PC-9 (cell line): Measurements from ENCODE around the gene KIF14. TPM values are rescaled to one million over a fixed set of nuclear protein-coding genes. Genes with fewer than 3 reads are reported as not detected.
"Not testable (repeated sequence)": the region's sequence is repeated elsewhere in the genome, so short reads cannot be mapped to it uniquely, and the experiment has no call there.

Source experiments
- BruUV-seq: library from RNA; stranded (reverse); fragments of 400-500 nt; replicated peaks from 2 replicates; lab custom pipeline; 2021; lab: Mats Ljungman, UMichigan
- CTCF ChIA-PET: fragments of 300-600 bp; sonication (Branson Sonifier 250); formaldehyde crosslinking; loops from one replicate; lab custom pipeline; 2022; ENCODE audit warnings: antibody characterized with exemption; lab: Charles Lee
- POLR2A ChIA-PET: fragments of 300-600 bp; sonication (Branson Sonifier 250); formaldehyde crosslinking; loops from one replicate; lab custom pipeline; 2022; ENCODE audit warnings: antibody characterized with exemption; ENCODE audit not compliant: unreplicated experiment; lab: Charles Lee
- DNase-seq, 2 experiments: peaks; one replicate each; pipeline versions ENCODE4 v3.0.0 to v3.0.0-alpha.2; 2015 to 2022; ENCODE audit warnings: mixed read lengths in 1 of 2
- H2AFZ ChIP-seq: fragments of 200-600 bp; sonication (generic); 2 replicates; pipeline ENCODE4 v1.8.1; 2017; ENCODE audit warnings: antibody characterized with exemption
- H3F3A ChIP-seq: fragments of 200-600 bp; sonication (generic); 2 replicates; pipeline ENCODE4 v1.8.1; 2017; ENCODE audit warnings: antibody characterized with exemption, mild to moderate bottlenecking, low read depth; ENCODE audit not compliant: insufficient read depth
- H3K27ac ChIP-seq: fragments of 200-600 bp; sonication (generic); 2 replicates; pipeline ENCODE4 v1.6.1; 2016; ENCODE audit warnings: mixed run types
- H3K27me3 ChIP-seq: fragments of 200-600 bp; sonication (generic); 2 replicates; pipeline ENCODE4 v1.6.1; 2016; ENCODE audit warnings: low read depth, mixed run types; ENCODE audit not compliant: insufficient read depth
- H3K36me3 ChIP-seq: fragments of 200-600 bp; sonication (generic); 2 replicates; pipeline ENCODE4 v1.6.1; 2016; ENCODE audit warnings: low read depth, mixed run types
- H3K4me1 ChIP-seq: fragments of 200-600 bp; sonication (generic); replicated peaks from 2 replicates; pipeline ENCODE4 v1.6.1; 2016; ENCODE audit warnings: mixed run types; ENCODE audit not compliant: insufficient read depth
- H3K4me2 ChIP-seq: fragments of 200-600 bp; sonication (generic); 2 replicates; pipeline ENCODE4 v1.6.1; 2017; ENCODE audit warnings: mixed run types
- H3K4me3 ChIP-seq: fragments of 200-600 bp; sonication (generic); 2 replicates; pipeline ENCODE4 v1.6.1; 2016; ENCODE audit warnings: mixed run types
- H3K79me2 ChIP-seq: fragments of 200-600 bp; sonication (generic); 2 replicates; pipeline ENCODE4 v1.6.1; 2017; ENCODE audit warnings: low read depth, mixed run types
- H3K9me2 ChIP-seq: fragments of 200-600 bp; sonication (generic); 2 replicates; pipeline ENCODE4 v1.8.1; 2017; ENCODE audit warnings: mild to moderate bottlenecking; ENCODE audit not compliant: insufficient read depth
- H3K9me3 ChIP-seq: fragments of 200-600 bp; sonication (generic); 2 replicates; pipeline ENCODE4 v1.8.1; 2016; ENCODE audit warnings: low read depth; ENCODE audit not compliant: insufficient read depth
- H4K20me1 ChIP-seq: fragments of 200-600 bp; sonication (generic); 2 replicates; pipeline ENCODE4 v1.8.1; 2017; ENCODE audit not compliant: insufficient read depth
- EZH2 ChIP-seq: fragments of 200-600 bp; sonication (generic); IDR thresholded peaks from 2 replicates; pipeline ENCODE4 v1.8.0; 2017; ENCODE audit warnings: antibody characterized with exemption, low read depth
- intact Hi-C: fragments of 100-400 bp; cut with micrococcal nuclease; formaldehyde crosslinking; loops from one replicate; pipeline ENCODE4 v1.10.0; 2022; ENCODE audit not compliant: unreplicated experiment
- total RNA-seq: library from RNA; stranded (reverse); gene quantifications from 2 replicates; pipeline ENCODE4 v1.2.3, GENCODE V29; 2021
- TF ChIP-seq, protein P1 (sequence below): fragments of 200-600 bp; sonication (generic); conservative IDR thresholded peaks from 2 replicates; pipeline ENCODE4 v1.6.1; 2017; ENCODE audit warnings: mixed run types, antibody characterized with exemption, mild to moderate bottlenecking, moderate library complexity

KIF14 gene
- total RNA-seq, 1 experiment from 2014 or later: 30.0 TPM

DNA sequence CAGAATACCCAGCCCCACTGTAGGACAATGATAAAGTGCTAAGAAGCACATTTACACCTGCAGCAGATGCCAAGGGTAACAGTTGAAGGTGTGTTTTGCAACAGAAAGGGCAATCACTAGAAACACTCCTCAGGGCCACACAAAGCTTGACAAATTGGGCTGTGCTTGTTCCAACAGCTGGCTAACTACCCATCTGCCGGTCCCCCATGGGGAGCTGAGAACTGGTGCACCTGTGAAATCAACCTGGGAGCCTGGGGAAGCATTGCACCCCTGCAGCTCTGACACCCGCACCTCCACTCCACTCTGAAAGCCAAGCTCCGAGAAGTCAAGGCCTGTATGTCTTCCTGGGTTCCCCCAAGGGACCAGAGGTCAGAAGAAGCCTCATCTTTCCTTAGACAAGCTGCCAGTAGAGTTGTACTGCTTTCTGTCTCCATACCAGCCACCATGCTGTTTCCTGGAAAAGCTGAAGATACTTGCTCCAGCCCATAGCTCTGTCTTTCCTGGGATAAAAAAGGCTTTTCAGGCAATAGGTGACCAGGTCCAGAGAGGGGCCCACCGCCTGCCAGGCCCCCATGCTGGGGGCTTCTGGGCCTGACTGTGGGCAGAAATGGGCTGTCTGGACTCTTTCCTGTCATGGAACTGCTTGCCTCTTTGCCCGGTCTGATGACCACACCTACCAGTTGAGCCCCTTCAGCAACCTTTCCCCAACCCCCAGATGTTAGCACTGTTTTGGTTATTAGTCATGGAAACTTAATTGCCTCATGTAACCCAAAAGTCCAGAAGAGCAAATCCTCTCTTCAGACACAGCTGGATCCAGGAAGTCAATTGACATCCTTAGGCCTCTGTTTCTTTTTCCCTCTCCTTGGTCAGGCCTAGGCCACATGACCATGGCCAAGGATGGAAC, 93.6 kb downstream of the KIF14 start:
- no peaks in the 10 kb centered on the region for H3K9me3 ChIP-seq
- intact Hi-C loops: no loop called here
- H3K27ac ChIP-seq: no peak overlapping the region
- CTCF ChIA-PET: no interaction called here
- no peak overlapping the region for H3K4me3 ChIP-seq
- H3K4me2 ChIP-seq: no peak overlapping the region
- POLR2A ChIA-PET: no interaction called here
- H3F3A ChIP-seq: no peaks in the 10 kb centered on the region
- no peak overlapping the region for H2AFZ ChIP-seq
- DNase-seq: no peak
- no TSS peak for BruUV-seq
- H3K27me3 ChIP-seq: no peaks in the 10 kb centered on the region
- peaks cover 7% of the 10 kb centered on the region; the same call in 1 of the 2 replicates for H3K4me1 ChIP-seq
- no peaks in the 10 kb centered on the region for H4K20me1 ChIP-seq
- H3K79me2 ChIP-seq: no peaks in the 10 kb centered on the region
- no peaks in the 10 kb centered on the region for H3K9me2 ChIP-seq
- TF ChIP-seq, protein P1, sequence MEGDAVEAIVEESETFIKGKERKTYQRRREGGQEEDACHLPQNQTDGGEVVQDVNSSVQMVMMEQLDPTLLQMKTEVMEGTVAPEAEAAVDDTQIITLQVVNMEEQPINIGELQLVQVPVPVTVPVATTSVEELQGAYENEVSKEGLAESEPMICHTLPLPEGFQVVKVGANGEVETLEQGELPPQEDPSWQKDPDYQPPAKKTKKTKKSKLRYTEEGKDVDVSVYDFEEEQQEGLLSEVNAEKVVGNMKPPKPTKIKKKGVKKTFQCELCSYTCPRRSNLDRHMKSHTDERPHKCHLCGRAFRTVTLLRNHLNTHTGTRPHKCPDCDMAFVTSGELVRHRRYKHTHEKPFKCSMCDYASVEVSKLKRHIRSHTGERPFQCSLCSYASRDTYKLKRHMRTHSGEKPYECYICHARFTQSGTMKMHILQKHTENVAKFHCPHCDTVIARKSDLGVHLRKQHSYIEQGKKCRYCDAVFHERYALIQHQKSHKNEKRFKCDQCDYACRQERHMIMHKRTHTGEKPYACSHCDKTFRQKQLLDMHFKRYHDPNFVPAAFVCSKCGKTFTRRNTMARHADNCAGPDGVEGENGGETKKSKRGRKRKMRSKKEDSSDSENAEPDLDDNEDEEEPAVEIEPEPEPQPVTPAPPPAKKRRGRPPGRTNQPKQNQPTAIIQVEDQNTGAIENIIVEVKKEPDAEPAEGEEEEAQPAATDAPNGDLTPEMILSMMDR: no peak
- no peak for TF ChIP-seq EZH2
- no peaks in the 10 kb centered on the region for H3K36me3 ChIP-seq

DNA sequence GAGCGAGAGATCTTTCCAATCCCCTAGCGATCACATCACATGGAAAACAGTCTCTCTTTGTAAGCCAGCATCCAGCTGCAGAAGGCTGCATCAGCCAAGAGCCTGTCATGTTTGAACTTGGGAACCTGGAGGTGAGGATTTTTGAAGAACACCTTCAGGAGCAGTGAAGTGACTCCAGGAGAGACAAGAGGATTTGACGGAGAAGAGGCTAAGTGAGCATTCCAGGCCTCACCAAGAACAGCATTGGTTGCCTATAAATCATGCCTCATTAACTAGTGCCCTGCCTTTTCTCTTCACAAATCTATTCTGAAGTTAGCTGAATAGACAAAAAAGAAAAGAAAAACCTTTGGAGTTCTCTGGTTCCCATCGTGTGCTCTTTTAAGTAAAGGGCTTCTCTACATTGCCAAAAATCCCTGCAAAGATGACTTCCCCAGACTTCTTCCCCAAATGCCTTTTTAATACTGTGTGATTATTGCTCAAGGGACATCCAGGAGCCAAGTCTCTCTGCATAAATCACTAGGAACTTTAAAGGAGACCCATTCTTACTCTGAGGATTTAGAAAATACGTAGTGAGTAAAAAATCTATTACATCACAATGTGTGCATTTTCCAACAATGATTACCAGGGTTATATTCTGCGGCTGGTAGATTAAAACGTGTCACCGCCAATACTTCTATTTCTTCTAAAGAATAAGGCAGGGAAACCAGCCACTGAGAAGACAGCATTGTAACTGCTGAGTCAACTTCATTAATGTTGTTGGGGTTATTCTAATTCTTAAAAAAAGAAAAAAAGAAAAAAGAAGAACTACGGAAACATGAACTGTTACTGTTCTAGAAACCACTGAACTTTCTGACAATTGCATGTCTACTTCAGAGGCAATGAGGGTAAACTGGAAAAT, 95.2 kb downstream of the KIF14 start:
- Histone ChIP-seq H3K27me3 (no peaks in the 10 kb centered on the region), H3K27ac (no peak overlapping the region), H3K4me3 (no peak overlapping the region), H3K4me2 (no peak overlapping the region), H3K9me2 (no peaks in the 10 kb centered on the region), H4K20me1 (no peaks in the 10 kb centered on the region), H3K4me1 (peaks cover 7% of the 10 kb centered on the region; the same call in 1 of the 2 replicates), H3K36me3 (no peaks in the 10 kb centered on the region), H3K79me2 (no peaks in the 10 kb centered on the region), H2AFZ (no peak overlapping the region), H3F3A (no peaks in the 10 kb centered on the region), H3K9me3 (no peaks in the 10 kb centered on the region)
- no TSS peak for BruUV-seq
- TF ChIP-seq, protein P1: no peak
- TF ChIP-seq EZH2: no peak
- POLR2A ChIA-PET: no interaction called here
- no peak for DNase-seq
- CTCF ChIA-PET: interaction anchor here (0.6 kb wide), 1 partner anchor 11 kb away, joined by 3 read pairs; no protein-coding TSS in a partner anchor
- intact Hi-C loops: no loop called here

DNA sequence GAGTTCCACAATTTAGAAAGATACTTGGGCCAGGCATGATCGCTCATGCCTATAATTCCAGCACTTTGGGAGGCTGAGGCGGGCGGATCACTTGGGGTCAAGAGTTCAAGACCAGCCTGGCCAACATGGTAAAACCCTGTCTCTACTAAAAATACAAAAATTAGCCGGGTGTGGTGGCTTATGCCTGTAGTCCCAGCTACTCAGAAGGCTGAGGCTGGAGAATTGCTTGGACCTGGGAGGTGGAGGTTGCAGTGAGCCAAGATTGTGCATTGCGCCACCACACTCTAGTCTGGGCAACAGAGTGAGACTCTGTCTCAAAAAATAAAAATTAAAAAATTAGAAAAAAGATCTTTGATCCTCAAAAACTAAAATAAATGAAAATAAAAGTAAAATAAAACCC, 96.0 kb downstream of the KIF14 start:
- H3K79me2 ChIP-seq, H3K9me3 ChIP-seq, DNase-seq, H3K4me3 ChIP-seq, H3K4me2 ChIP-seq, CTCF ChIA-PET, POLR2A ChIA-PET, H3K4me1 ChIP-seq, H3K27ac ChIP-seq, intact Hi-C loops, BruUV-seq, H3K27me3 ChIP-seq, H3K36me3 ChIP-seq, H4K20me1 ChIP-seq, H3F3A ChIP-seq, H3K9me2 ChIP-seq, H2AFZ ChIP-seq: not testable (repeated sequence)
